K562 (cell line): ENCODE measurements around the gene RAD21L1. TPM values are rescaled to one million over a fixed set of nuclear protein-coding genes. Genes with fewer than 3 reads are reported as not detected.
A peak's percentile ranks its signal among the peaks of the same experiment; 100 is the strongest.

Experiments
- CREB5 ChIP-seq: fragments of 250-450 bp; sonication (Bioruptor Pico); IDR thresholded peaks from 2 replicates; pipeline ENCODE4 v1.5.0; 2020; ENCODE audit warnings: mild to moderate bottlenecking
- CXXC5 ChIP-seq: fragments of 250-450 bp; sonication (Bioruptor Pico); IDR thresholded peaks from 2 replicates; pipeline ENCODE4 v1.8.0; 2022; ENCODE audit warnings: inconsistent platforms, mild to moderate bottlenecking, moderate library complexity
- HDAC3 ChIP-seq: fragments of 450-650 bp; IDR thresholded peaks from 2 replicates; pipeline ENCODE4 v1.6.1; 2018; ENCODE audit warnings: borderline replicate concordance, mild to moderate bottlenecking, moderate library complexity; ENCODE audit not compliant: partially characterized antibody
- NELFE ChIP-seq: IDR thresholded peaks from 2 replicates; pipeline ENCODE4 v1.6.1; 2011; ENCODE audit warnings: mild to moderate bottlenecking; ENCODE audit not compliant: insufficient read depth, insufficient read length
- PKNOX1 ChIP-seq: fragments of 450-650 bp; IDR thresholded peaks from 2 replicates; pipeline ENCODE4 v1.6.1; 2016
- POLR2G ChIP-seq: fragments of 200-400 bp; formaldehyde crosslinking; IDR thresholded peaks from 2 replicates; pipeline ENCODE4 v1.6.1; 2017; ENCODE audit warnings: low read depth, mild to moderate bottlenecking, antibody characterized with exemption, low read length, moderate library complexity
- RBM14 ChIP-seq: fragments of 200-400 bp; formaldehyde crosslinking; IDR thresholded peaks from 2 replicates; pipeline ENCODE4 v1.6.1; 2018; ENCODE audit warnings: low read depth, mild to moderate bottlenecking, low read length, moderate library complexity, borderline replicate concordance; ENCODE audit not compliant: insufficient read depth
- SAP30 ChIP-seq: fragments of 200-600 bp; sonication (generic); IDR thresholded peaks from 2 replicates; pipeline ENCODE4 v1.6.1; 2012; ENCODE audit warnings: borderline replicate concordance, low read depth, mild to moderate bottlenecking, moderate library complexity, low read length, control low read depth, inconsistent platforms; ENCODE audit not compliant: insufficient read depth, poor library complexity, severe bottlenecking
- SREBF1 ChIP-seq: fragments of 150-350 bp; IDR thresholded peaks from 2 replicates; pipeline ENCODE4 v1.6.1; 2014; ENCODE audit warnings: antibody characterized with exemption, low read depth, low read length, borderline replicate concordance
- STAT6 ChIP-seq: sonication (generic); formaldehyde crosslinking; IDR thresholded peaks from 2 replicates; pipeline ENCODE4 v1.8.1; 2023; ENCODE audit warnings: mild to moderate bottlenecking, missing genetic modification reagents
- TFAP4 ChIP-seq: sonication (generic); formaldehyde crosslinking; IDR thresholded peaks from 2 replicates; pipeline ENCODE4 v1.8.0; 2022; ENCODE audit warnings: missing genetic modification reagents, mild to moderate bottlenecking, moderate library complexity, borderline replicate concordance
- U2AF1 ChIP-seq: fragments of 200-400 bp; formaldehyde crosslinking; optimal IDR thresholded peaks from 2 replicates; pipeline ENCODE3; 2017; ENCODE audit warnings: mild to moderate bottlenecking, low read depth, low read length, moderate library complexity
- polyA plus RNA-seq, 8 experiments: library from polyadenylated mRNA; depleted of rRNA in 4 of 8; stranded (reverse) in 5 of 8; unstranded in 3 of 8; fragments of >200 nt; fragmentation: Nextera tagmentation in 2 of 8; fragmentation: Illumina TruSeq in 1 of 8; extraction: Ambion mirVana in 2 of 8; extraction: Trizol in 1 of 8; gene quantifications; 2 replicates each; pipeline versions ENCODE4 v1.2.1 to v1.2.3, GENCODE V29; 2011 to 2014; ENCODE audit warnings: inconsistent platforms in 1 of 8, missing spikeins in 1 of 8
- total RNA-seq, 7 experiments: library from RNA; depleted of rRNA in 6 of 7; stranded (reverse); fragments of >200 nt in 6 of 7; fragmentation: Illumina TruSeq in 2 of 7; extraction: Trizol in 2 of 7; gene quantifications; 2 replicates each; pipeline versions ENCODE4 v1.2.1 to v1.2.3, GENCODE V29; 2011 to 2021; ENCODE audit warnings: low replicate concordance in 1 of 7

Gene RAD21L1
- total and polyA plus RNA-seq, 9 of the 15 experiments (the other 6 are each of a cell fraction or from before 2014, with no cell fraction given): 0.17 to 1.7 (median 0.45) TPM; not detected in 1

- TF ChIP-seq STAT6 (CRISPR knock-in tag) (no peak), PKNOX1 (no peak), TFAP4 (peak; percentile 49; the same call in 1 of the 2 replicates), POLR2G (peak; percentile 66), CREB5 (no peak), NELFE (no peak), CXXC5 (CRISPR knock-in tag) (0 out of 2 replicates have a peak, but pooled peaks have one; percentile 27), SAP30 (peak; percentile 53), U2AF1 (no peak), HDAC3 (no peak), RBM14 (no peak), SREBF1 (no peak)
Observed at GRCh38 chr20:1184638-1185315, 41.1 kb upstream of the RAD21L1 start, which contains the start of gene TMEM74B (continued).
